HG03175 (cell line): ENCODE measurements around the gene TNFRSF21.
A peak's percentile ranks its signal among the peaks of the same experiment; 100 is the strongest.

ENCODE experiments used
- ATAC-seq: cut with Tn5 transposase; IDR thresholded peaks from one replicate; pipeline ENCODE4 v1.9.1; 2021; ENCODE audit warnings: mild to moderate bottlenecking, moderate library complexity; ENCODE audit not compliant: unreplicated experiment

The TNFRSF21 gene

DNA sequence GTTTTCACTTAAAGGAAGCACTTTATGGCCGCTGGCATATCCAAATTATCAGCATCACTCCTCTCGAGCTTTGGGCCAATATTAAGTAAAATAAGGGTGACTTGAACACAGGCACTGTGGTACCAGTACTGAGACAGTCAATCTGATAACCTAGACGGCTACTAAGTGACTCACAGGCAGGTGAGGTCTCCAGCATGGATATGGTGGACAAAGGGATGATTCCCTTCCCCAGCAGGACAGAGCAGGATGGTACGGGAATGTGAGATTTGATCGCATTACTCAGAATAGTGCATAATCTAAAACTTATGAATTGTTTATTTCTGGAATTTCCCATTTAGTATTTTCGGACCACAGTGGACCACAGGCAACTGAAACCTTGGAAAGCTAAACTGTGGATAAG is 55.7 kb downstream of the TNFRSF21 start:
- no peak for ATAC-seq

DNA sequence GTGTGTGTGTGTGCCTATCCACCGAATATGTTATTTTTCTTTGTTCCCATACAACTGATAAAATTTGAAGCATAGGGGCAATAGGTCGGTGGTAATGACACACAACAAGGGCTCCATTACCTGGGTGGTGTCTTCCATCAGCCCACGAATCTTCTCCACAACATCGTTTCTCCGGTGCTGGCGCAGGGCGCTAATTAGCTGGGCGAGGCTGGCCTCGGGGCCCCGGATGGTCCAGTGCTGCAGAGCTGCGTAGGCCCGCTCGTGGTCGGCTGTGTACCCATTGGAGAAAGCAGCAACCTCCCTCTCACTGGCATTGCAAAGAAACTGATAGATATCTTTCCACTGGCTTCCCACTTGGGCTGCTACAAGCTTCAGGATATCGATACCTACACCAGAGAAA is 56.6 kb downstream of the TNFRSF21 start:
- ATAC-seq, result no peak

DNA sequence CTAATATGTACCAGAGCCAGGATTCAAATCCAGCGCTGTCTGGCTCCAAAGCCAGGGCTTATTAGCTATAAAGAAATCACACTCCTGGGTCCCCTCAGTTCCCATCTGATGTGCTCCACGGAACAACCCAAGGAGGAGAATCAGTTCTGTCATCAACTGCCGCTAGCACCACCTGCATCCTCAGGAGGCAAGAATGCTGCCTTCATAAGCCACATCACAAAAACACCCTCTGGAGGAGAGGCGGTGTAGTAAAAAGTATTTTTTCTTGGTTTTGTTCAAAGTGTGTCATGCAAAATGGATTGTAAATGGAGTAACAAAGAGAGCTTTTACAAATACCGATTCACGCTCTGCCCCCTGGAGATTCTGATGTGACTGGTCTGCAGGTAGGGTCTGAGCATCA is 57.1 kb downstream of the TNFRSF21 start:
- ATAC-seq, result no peak

DNA sequence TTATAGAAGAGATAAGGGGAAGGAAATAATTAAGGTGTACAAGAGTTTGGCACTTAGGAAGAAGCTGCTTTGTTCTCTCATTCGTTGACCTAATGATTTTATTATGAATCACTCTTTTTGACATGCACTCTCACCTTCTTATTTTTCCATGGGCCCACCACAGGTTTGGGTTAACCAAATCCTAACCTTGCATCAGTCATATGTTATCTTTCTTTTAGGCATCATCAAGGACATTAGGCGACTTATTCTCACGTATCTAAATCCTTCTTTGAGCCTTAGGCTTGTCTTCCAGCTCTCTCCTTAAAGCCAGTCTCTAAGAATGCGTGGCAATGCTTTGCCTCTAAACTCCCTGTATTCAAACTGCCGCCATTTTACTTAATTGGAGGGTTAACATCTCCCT is 58.3 kb downstream of the TNFRSF21 start:
- no peak for ATAC-seq

DNA sequence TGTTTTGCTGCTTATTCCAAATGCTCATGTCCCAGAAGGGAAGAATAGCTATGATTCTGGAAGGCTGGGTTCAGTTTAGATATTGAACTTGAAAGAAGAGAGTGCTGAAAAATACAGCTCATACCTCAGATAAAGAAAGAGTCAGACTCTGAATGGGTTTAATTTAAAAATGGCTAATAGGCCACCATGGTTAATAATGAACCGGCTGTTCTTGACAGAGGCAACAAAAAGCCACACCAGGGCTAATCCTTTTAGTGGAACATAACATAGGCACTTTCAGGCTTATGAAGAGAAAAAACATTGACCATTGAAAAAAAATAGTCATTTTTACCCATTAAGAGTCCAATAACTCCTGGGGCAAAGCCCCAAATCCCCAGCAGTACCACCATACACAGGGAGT is 59.4 kb downstream of the TNFRSF21 start:
- no peak for ATAC-seq

DNA sequence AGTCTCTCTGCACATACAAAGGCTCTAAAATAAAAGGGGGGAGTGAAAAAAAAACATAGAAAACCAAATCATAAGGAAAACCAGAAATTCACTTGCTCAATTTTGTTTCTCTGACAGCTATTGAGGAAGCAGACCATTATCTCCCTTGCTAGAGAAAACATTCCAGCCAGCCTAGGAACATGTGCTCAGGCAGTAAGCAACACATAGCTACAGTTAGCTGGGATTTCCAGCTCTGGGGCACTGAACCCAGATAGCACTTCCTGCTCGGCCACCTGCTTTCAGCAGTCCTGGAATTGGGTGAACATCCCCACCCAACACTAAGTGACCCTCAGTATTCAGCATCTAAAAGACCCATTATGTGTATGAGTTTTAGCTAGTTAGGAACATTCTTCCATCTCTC is 61.3 kb downstream of the TNFRSF21 start:
- ATAC-seq, result no peak

DNA sequence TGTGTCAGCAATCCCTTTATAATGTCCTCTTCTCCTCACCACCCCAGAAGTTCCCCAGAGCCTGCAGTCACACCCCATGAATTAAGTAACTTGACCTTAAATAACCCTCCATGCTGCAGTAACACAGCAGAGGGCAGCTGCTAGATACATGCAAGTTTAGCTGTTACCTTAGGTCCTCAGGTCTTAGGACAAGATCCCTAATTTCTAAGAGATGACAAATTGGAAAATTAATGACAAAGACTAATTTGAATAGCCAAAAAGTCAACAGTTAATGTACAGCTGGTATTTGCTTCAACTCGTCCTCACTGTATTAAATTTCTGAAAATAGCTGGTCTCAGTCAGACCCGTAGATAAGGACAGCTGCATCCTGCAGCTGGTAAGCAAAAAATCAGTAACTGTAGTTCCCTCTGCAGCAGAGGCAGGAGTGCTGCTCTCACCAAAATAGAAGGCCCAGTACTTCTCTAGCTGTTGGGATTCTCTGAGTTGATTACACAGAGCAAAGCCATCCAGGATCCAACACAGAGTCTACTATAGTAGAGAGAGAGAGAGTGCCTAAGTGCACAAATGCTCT is 62.4 kb downstream of the TNFRSF21 start:
- ATAC-seq, result peak; percentile 51

DNA sequence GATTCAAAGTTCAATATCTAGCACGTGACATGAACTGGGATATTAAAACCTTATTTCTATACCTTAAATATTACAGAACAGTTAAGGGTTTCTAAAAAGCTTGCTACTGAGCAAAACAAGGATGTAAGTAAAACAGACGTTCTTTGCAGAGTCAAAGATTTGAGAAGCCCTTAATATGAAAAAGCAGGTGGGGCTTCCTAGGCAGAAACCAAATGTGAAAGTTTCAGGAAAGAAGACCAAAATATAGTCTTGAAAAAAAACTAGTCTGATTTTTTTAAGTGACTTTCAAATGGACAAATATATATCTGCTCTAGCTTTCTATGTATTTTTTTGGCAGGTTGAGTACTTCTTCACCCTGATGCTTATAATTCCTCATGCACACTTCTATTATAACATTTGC is 63.2 kb downstream of the TNFRSF21 start:
- ATAC-seq, result no peak

DNA sequence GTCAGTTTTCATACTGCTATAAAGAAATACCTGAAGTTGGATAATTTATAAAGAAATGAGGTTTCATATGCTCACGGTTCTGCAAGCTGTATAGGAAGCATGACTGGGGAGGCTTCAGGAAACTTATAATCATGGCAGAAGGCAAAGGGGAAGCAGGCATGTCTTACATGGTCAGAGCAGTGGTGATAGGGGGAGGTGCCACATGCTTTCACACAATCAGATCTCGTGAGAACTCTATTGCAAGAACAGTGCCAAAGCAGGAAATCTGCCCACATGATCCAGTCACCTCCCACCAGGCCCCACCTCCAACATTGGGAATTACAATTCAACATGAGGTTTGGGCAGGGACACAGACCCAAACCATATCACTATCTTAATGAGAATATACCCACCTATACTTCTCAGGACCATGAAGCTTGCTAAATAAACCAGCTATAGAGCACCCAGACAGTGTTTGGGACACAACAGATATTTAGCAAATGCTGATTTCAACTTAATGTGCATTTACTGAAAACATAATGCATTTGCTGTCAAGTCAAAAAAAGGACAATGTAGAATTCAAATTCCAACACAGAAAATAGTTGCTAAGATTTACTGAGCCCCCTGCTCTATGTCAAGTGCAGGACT is 63.8 kb downstream of the TNFRSF21 start:
- ATAC-seq, result no peak

DNA sequence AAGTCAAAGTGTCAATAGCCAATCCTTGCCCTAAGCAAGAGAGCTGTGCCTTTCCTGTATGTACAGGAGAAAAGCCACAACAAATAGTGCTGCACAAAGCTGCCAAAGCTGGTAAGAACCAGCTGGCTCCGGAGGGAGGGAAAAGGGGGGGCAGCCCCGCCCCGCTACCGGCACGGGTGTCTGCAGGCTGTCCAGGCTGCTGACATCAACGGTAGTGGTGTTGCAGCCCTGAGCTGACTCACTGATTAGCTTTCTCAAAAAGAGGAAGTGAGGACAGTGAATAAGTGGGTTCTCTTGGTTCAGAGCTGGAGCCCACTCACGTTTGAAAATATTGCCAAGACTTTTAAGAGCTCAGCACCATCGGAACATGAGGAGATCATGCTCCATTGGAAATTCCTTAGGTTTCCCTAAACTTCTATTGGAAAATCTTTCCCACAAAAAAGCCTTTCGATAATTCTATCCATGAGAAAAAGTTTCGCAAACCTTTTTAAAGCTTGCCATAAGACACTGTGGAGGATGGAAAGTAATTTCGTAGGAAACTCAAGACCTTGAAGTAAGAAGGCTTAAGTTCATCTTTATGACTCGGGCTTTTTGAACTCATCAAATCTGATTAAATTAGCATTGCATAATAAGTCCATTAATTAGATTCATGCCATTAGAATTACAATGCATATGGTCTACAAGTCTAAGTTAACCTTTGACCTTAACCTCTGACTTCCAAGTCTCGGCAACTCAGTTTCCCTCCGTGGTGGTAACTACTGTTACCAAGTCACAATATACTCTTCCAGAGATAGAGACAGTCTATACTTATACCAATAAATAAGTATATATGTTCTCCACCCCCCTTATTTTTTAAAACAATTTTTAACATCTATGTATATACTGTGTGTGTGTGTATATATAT is 67.0 kb downstream of the TNFRSF21 start:
- ATAC-seq, result peak; percentile 96

DNA sequence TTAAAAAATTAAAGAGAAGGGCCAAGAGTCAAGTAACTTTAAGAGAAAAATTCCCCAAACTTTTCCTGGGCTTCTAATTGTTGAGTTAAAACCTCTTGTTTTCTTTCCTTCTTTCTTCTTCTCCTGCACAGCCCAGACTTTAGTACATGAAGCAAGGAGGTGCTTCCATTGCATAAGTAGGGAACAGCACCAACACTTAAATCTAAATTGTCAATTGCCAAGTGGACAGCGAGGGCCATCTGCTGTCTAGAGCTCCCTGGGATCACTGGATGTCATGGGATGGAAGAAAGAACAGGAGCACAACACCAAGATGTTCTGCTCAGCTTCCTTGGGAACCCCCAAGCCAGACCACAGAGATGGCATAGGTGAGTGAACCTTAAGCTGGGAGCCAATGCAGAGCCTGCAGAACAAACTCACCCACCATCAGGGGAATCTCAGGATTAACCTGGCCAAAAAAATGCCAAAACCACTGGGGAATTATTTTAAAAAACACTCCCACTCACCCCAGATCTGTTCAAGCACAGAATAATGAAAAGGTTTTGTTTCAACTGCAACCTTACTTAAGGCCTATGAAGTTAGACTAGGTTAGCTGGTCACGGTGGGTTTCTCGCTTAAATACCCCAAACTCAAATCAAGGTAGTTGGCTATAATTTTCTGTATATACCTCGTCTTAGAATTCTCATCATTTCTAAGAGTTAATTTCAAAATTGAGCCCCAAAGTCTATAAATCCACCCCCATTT is 67.8 kb downstream of the TNFRSF21 start:
- ATAC-seq, result no peak

DNA sequence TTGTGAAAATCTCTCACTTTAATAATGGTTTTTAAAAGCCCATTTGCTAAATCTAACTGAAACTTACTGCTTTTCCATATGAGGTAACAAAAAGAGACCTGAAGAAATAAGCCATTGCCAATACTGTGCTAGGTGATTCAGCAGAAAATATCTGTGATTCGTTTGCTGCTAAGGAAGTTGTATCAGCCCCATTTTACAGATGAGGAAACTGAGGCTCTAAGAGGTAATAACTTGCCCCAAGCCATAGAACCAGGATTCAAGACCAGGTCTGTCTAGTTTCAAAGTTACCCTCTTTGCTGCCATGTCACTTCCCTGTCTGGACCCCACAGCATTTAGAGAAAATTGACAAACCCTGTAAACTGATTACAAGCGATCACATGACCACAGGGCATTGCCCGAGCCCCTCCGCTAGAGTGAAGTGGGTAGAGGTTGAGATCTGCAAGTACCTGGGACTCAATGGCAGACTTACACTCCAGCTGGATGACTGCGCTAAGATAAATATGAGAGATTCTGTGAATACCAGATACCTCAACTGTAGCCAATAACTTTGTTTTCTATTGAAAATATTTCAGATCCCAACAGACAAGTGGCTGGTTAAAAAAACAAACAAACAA is 69.3 kb downstream of the TNFRSF21 start:
- no peak for ATAC-seq

DNA sequence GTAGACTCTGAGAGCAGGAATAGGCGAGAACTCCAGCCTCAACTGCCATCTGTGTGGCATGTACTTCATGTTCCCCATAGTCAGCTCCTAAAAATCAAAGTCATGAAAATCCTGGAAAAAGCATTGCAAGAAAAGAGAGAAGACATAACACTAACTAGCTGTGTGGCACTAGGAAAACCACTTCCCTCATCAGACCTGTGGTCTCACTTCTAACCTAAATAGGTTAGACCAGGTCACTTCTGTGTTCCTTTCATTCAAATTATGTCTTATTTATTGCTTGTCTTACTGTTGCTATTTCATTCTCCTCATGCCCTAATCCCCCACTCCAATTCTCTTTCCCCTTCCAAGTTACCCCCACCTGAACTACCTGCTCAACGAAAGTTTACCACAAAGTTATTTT is 70.2 kb downstream of the TNFRSF21 start:
- no peak for ATAC-seq

DNA sequence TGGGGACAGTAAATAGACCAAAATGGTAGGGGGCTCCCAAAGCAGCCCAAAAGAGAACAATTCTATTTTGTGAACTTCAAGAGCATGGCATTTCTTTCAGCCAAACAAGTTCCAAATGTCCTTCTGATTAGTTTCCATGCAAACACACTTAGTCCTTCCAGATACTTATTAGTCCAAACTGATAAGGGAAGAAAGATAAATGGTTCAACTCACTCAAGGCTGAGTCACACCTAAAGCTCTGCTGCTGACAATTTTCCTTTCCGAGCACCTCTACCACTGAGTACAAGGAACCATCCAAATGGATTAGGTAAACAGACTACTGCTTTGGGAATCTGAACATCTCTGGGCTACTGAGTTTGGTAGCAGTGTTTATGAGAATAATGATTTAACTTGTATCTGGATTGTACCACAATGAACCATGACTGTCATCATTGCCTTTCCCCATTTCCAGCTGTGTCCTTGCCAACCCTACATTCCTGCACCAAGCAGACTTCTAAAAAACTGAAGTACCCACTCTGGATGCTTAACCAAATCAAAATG is 71.2 kb downstream of the TNFRSF21 start:
- no peak for ATAC-seq

DNA sequence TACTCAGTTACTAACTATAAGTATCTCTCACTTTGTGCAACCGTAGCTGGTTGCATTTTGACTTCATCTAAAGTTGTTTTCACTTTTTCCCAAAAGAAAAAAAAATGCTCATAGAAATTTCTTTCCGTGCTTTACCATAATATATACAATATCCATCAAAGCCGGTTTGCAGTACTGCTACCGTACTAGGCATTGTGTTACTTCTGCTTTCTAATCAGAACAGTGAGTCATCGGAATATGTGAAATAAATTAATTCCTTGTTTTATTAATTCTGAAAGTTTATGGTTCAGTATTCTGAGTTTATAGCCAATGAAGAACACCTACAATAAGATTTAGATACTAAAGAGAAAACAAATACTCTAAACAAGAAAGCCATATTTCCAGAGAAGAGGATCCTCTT is 72.5 kb downstream of the TNFRSF21 start:
- ATAC-seq, result no peak

DNA sequence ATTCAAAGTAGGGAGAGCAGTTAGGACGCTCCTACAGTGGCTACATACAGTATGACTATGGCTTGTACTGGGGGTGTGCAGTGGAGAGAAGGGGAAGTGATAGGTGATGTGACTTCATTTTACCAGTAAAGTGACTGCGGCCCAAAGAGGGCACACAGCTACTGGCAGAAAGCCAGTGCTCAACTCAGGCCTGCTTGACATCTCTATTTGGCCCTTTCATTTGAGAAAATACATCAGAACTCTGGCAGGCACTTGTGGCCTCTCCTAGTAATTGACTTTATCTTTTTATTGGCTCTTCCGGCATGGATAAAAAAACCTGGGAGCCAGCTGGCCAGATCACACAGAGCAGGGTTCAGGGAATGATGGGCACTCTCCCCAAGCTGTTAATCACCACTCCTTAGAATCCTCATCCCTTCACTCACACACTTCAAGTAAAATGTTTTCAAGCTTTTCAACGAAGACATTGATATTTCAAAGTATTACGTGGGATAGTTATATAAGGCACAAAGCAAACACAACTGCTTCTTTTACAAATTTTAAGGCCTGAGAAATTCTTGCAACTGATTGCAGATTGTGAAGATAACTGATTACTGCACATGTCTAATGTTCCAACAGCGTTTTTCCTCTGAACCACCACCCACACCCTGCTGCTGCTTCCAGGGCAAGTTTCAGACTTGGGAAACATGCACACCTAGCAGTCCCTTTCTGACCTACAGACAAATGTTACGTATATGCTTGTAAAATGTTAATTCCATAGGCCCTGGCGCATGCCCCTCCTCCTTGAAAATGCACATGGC is 73.5 kb downstream of the TNFRSF21 start:
- no peak for ATAC-seq

DNA sequence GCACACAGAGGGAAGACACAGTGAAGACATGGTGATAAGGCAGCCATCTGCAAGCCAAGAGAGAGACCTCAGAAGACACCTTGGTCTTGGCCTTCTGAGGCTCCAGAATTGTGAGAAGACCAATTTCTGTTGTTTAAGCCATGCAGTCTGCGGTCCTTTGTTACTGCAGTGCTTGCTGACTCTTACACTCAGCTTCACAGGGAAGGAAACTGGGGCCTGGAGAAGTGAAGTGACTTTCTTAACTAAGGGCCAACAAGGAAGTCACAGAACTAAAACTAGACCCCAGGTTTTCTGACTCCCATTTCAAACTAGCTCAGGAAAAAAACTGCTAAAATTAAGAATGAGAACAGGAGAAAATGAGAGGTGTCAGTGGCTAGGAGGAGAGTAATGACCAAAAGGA is 74.3 kb downstream of the TNFRSF21 start:
- ATAC-seq, result no peak

DNA sequence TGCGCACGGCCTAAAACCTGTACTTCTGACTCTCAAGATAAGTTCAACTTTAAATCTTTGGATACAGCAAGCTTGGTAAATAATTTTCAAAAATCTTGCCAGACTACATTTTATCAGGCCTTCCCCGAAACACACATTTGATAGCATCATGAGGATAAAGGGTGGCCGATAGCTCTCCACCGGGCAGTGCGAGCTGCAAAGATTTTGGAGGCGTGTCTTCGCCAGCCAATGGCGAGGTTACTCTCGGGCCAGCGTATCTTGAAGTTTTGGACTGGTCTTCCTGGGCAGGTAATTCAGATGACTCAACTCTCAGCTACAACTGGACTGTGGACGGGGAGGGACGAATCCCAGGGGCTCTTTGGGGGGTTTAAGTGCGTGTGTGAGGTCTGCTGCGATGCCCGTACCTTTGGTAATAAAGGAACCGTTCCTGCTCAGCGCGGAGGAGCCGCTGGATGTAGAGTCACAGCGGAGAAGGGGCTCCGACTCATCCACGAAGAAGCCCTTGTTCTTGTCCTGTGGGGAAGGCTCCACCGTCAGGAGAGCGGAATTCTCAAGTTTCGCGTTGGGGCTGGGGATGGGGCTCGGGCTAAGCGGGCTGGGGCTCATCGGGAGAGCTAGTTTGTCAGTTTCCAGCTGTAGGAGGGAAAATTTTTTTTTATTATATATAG is 75.3 kb downstream of the TNFRSF21 start:
- no peak for ATAC-seq

DNA sequence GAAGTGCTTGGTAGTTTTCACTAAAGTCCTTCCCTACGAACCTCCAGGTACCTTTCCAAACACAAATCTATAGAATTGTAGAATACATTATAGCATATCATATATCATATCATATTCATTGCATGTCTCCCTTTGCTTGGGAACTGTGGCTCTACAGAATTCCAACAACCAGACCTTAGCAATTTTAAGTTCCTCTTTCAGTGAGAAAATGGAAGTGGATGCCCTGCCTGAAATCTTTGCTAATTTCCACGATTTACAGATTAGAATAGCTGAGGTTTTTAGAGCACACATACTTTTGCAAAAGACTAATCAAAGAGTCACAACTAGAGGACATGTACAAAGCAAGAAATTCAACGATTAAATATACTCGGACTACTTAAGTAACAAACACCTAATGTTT is 78.6 kb downstream of the TNFRSF21 start:
- ATAC-seq, result no peak
